GM19324 (cell line): Measurements from ENCODE around the gene PDE4D.

ENCODE experiments used
- ATAC-seq: cut with Tn5 transposase; IDR thresholded peaks from one replicate; pipeline ENCODE4 v1.9.1; 2021; ENCODE audit warnings: mild to moderate bottlenecking, moderate library complexity; ENCODE audit not compliant: unreplicated experiment, low FRiP score

PDE4D gene

GRCh38 chr5:59173578-59173977 lies 719.9 kb downstream of the PDE4D start:
- ATAC-seq = no peak

GRCh38 chr5:59171131-59171530 lies 722.4 kb downstream of the PDE4D start:
- ATAC-seq = no peak

GRCh38 chr5:59169768-59170150 lies 723.8 kb downstream of the PDE4D start:
- ATAC-seq = no peak

- no peak for ATAC-seq
These were observed 724.3 kb downstream of the PDE4D start for GRCh38 chr5:59169081-59169767.

GRCh38 chr5:59168067-59168466 lies 725.5 kb downstream of the PDE4D start:
- no peak for ATAC-seq

- no peak for ATAC-seq
These were observed 729.3 kb downstream of the PDE4D start for GRCh38 chr5:59164041-59164830.

- ATAC-seq = no peak
These were observed 732.1 kb downstream of the PDE4D start for GRCh38 chr5:59161221-59162105.

- ATAC-seq = no peak
These were observed 734.7 kb downstream of the PDE4D start for GRCh38 chr5:59158637-59159391.

- no peak for ATAC-seq
These were observed 735.4 kb downstream of the PDE4D start for GRCh38 chr5:59158165-59158564.

- ATAC-seq = no peak
These were observed 736.5 kb downstream of the PDE4D start for GRCh38 chr5:59157068-59157467.

GRCh38 chr5:59152701-59153245 lies 740.8 kb downstream of the PDE4D start:
- ATAC-seq = no peak

GRCh38 chr5:59151162-59151889 lies 742.2 kb downstream of the PDE4D start:
- no peak for ATAC-seq

GRCh38 chr5:59149827-59150226 lies 743.7 kb downstream of the PDE4D start:
- no peak for ATAC-seq

GRCh38 chr5:59149271-59149670 lies 744.3 kb downstream of the PDE4D start:
- no peak for ATAC-seq

- ATAC-seq = no peak
These were observed 746.8 kb downstream of the PDE4D start for GRCh38 chr5:59146729-59147128.

GRCh38 chr5:59143926-59144333 lies 749.6 kb downstream of the PDE4D start:
- ATAC-seq = peak; percentile 92

- no peak for ATAC-seq
These were observed 750.6 kb downstream of the PDE4D start for GRCh38 chr5:59142927-59143326.

GRCh38 chr5:59142138-59142537 lies 751.4 kb downstream of the PDE4D start:
- ATAC-seq = no peak

- ATAC-seq = no peak
These were observed 753.4 kb downstream of the PDE4D start for GRCh38 chr5:59140133-59140532.
